NCI-H510A (cell line): ENCODE measurements around the gene CELSR3.
A peak's percentile ranks its signal among the peaks of the same experiment; 100 is the strongest.

Source experiments
- DNase-seq: peaks from one replicate; lab custom pipeline; 2025; lab: John Stamatoyannopoulos, UW

The CELSR3 gene

DNA sequence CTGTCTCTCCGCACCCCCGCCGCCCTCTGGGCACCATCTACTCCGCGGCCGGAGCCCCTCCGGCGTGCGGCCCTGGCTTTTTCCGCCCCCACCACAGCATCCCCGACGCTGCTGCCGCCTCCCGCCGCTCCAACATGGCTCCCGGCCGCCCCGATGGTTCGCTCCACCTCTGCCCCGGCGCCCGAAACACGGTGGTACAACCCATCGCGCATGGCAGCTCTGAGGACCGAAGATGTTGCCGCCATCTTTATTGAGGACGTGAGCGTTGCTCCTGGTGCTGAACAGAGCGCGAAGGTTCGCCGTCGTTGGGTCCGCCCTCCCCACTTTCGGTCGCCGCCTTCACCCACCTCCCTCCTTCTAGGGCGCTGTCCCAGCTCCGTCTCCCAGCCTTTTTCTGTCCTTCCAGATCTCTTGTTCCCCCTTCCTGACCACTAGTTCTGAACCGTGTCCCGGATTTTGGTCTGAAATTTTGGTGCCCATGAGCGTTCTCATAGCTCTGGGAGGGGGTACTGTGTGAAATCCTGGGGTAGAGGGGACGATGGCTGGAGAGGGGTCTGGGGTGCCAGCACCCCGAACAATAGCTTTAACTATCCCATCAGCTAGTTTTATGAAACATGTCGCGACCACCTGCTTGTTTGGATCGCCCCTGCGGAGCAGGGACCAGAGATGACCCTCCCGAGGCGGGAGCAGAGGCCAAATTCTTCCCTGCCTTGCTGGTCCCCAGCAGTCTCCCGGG is at the start of gene CELSR3:
TSS of gene CELSR3 (minus strand) at position 134 of the 736 bp plus-strand sequence. CDS start 252 bp downstream, outside the sequence.
- peak; percentile 74 for DNase-seq

DNA sequence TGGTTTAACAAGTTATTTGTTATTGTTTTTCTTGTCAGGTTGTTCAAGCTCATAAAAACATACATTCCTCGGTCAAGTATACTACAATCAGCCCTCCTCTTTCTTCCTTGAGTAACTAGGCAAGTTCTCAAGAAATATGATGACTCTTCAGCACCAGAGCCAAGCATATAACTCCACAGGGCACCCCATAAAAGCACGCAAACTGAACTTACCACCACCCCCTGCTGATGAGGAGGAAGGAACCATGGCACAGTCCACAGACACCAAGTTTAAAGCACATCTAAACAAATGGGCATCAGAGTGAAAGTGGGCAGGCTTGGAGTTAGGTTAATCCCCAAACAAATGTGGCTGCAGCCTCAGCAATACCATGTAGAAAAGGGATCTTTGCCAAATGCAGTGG is 49.0 kb upstream of the CELSR3 start:
- no peak for DNase-seq

DNA sequence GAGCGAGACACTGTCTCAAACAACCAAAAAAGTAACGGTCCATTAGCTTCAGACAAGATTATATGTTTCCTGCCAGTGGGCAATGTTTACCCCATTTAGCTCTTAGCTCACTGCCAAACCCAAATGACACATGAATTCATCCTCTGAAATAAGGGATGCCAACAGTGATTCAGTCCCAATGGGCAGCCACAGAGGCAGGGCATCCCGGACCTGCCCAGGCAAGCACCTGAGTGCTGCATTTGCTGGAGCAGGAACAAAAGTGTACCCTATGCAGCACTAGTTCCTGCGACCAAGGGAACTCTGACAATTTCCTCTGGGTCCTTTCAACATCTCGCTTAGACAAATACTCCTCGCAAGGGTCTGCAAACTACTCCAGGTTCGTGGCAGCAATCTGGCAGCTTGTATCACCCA is 46.4 kb upstream of the CELSR3 start:
- no peak for DNase-seq

DNA sequence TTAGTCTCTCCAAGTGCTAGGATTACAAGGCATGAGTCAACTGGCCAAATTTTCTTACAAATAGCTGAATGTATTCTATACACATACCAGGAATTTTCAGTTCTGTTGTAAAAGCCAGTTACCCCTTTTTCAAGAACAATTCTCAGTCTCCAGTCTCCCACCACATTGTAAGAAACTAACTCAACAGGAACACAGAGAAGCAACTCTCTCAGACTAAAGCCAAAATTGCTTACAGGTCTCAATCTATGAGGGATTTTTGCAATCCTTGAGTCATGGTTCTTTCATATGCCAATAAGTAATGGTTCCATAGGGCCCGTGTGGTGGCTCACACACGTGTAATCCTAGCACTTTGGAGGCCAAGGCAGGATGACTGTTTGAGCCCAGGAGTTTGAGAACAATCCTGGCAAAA is 45.8 kb upstream of the CELSR3 start:
- no peak for DNase-seq

DNA sequence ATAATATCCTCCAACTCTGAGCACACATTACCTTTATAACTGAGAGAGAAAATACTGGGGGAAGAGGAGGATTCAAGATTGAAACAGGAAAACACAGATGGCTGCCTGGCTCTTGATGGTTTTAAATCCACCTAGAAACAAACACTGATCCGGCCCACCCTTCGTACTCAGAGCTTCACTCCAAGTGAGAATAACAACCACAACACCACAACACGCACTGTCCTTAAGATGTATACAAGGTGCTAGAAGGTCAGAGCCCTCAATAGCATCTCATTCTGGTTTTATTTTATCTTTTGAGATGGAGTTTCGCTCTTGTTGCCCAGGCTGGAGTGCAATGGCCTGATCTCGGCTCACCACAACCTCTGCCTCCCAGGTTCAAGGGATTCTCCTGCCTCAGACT is 44.5 kb upstream of the CELSR3 start:
- DNase-seq = no peak

DNA sequence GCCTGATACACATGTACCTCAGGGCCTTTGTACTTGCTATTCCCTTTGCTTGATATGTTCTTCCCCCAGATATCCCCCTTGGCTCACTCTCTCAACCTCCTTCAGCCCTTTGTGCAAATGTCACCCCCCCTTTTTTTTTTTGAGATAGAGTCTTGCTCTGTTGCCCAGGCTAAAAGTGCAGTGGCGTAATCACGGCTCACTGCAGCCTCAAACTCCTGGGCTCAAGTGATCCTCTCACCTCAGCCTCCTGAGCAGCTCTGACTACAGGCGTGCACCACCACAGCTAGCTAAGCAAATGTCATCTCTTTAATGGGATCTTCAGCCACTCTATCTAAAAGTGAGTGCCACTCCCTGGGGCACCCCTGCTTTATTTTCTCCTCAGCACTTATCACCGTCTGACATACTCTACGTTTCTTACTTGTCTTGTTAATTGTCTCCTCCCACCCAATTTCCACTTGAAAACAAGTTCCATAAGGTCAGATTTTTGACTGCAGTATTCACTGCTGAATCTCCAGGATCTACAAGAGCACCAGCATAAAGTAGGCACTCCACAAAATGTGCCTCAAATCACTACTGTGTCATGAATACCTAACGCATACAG is 39.7 kb upstream of the CELSR3 start:
- DNase-seq = no peak

DNA sequence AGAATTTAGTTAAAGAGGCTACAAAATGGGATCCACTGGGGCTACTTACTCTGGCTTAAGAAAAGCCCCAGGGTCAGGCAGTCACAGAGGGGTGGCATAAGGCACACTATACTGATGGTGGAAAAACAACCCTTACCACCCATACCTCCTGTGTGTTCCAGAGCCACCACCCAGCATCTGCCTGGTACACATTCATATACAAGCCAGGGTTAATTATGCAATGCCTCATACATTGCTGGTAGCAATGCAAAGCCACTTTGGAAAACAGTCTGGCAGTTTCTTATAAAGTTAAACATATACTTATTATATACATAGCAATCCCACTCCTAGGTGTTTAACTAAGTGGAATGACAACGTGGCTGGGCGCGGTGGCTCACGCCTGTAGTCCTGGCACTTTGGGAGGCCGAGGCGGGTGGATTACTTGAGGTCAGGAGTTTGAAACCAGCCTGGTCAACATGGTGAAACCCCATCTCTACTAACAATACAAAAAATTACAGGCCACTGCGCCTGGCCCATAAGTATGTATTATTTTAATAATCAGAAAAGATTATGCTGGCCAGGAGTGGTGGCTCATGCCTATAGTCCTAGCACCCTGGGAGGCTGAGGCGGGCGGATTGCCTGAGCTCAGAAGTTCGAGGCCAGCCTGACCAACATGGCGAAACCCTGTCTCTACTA is 38.2 kb upstream of the CELSR3 start:
- no peak for DNase-seq

DNA sequence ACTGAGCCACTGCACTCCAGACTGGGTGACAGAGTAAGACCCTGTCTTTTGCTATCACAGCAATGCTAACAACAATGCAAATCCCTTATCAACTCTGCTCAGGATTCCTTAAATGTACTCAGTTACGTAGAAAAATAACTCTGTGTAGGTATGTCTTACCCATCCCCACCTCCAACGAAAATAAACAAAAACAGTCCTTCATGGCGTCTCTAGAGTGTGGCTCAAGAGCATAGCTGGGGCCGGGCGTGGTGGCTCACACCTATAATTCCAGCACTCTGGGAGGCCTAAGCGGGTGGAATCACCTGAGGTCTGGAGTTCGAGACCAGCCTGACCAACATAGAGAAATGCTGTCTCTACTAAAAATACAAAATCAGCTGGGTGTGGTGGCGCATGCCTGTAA is 36.2 kb upstream of the CELSR3 start:
- DNase-seq = no peak

GRCh38 chr3:48697952-48698351 is 35.3 kb upstream of the CELSR3 start:
- DNase-seq = no peak

- no peak for DNase-seq
Observed at GRCh38 chr3:48696601-48697000, 33.9 kb upstream of the CELSR3 start.

- no peak for DNase-seq
Observed at GRCh38 chr3:48696156-48696555, 33.5 kb upstream of the CELSR3 start.

DNA sequence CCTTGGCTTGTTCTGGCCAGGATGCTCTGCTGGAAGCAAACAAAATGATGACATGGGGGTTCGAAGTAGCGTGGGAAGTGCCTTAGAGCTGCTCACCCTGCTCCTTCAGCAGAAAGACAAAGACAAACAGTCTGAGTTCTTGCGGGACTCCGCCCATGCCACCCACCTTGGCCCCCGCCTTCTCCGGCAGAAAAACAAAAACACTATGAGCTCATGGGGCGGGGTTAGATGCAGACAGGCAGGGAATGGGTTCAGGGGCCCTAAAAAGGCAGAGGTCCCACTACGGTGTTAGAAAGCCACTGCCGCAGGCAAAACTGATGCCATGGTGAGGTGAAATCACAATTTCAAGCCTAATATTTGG is 32.7 kb upstream of the CELSR3 start:
- no peak for DNase-seq

GRCh38 chr3:48694610-48695392 is 32.1 kb upstream of the CELSR3 start:
- no peak for DNase-seq

DNA sequence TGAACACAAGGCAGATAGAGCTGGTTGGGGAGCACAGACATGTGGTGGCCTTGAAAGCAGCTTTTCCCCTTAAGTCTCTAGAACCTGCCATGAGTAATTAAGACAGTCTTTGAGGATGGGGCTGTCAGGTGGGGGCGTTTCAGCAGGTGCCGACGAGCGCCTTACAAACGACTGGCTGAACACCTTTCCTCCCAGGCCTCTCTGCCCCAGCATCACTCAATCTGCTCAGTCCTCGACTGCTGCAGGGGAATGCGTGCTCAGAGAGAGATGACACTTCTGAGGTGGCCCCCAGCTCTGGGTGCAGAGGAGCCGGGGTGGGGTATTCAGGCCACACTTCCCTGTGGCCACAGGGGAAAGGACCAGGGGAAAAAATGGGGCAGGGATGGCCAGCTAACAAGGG is 31.1 kb upstream of the CELSR3 start:
- no peak for DNase-seq

DNA sequence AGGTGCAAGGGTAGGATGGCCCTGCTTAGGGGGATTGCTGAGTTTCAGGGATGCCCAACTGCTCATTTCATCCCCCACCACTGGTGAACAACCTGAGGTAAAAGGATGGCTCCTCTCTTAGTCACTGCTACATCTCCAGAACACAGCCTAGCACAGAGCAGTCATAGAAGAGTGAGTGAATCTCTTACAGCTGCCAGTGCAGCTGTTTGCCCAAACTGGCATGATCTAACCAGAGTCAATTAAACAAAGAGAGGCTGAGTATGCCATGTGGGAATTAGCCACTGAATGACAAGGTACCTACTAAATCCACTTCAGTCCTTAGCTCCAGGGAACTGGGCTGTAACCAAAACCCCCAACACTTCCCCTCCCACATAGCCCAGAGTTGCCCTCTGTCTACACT is 29.9 kb upstream of the CELSR3 start:
- no peak for DNase-seq

GRCh38 chr3:48690846-48691458 is 28.3 kb upstream of the CELSR3 start:
- no peak for DNase-seq

GRCh38 chr3:48689384-48689783 is 26.7 kb upstream of the CELSR3 start:
- DNase-seq = no peak

DNA sequence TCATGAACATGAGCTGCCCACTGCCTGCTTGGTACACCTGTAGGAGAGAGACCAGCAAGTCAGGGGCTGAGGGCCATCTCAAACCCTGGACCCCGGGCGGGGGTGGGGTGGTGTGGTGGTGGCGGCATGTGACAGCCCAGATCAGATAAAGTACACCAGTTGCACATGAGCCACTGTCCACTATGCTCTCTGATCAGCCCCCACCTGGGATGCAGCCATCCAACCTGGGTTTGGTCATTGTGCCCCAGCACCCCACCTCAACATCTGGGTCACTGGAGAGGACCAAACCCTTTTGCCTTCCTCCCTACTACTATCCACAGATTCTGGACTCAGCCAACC is 26.0 kb upstream of the CELSR3 start:
- DNase-seq = no peak

GRCh38 chr3:48688032-48688736 is 25.5 kb upstream of the CELSR3 start:
- no peak for DNase-seq

GRCh38 chr3:48687220-48687678 is 24.6 kb upstream of the CELSR3 start:
- no peak for DNase-seq

- no peak for DNase-seq
Observed at GRCh38 chr3:48686538-48687219, 24.0 kb upstream of the CELSR3 start.
